A204.1 (cell line): Measurements from ENCODE around the gene CAD.

Experiments
- FAIRE-seq: peaks from 2 replicates; lab custom pipeline; 2012; peaks lifted over from hg19 to GRCh38; lab: Jason Lieb, UNC

Gene CAD

GRCh38 chr2:27282892-27283291 lies 65.7 kb downstream of the CAD start:
- FAIRE-seq = no peak

GRCh38 chr2:27284996-27285395 lies 67.8 kb downstream of the CAD start:
- FAIRE-seq = no peak

DNA sequence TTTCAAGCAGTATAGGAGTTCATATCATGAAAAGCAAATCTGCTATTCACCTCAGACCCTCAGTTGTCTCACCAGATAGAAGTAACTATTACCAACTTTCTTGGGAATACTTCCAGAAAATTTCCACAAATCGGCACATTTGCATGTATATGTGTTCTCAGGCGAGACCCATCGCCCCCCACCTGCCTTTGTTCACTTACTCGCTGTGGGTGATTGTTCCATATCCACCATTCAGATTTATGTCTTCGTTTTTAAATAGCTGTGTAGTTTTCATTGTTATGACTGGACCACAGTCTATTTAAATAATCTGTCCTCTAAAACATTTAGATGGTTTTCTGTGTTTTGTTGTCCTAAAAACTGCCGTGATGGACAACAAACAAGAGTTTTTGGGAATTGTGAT lies 68.3 kb downstream of the CAD start:
- no peak for FAIRE-seq

GRCh38 chr2:27288610-27289009 lies 71.4 kb downstream of the CAD start:
- FAIRE-seq = no peak

DNA sequence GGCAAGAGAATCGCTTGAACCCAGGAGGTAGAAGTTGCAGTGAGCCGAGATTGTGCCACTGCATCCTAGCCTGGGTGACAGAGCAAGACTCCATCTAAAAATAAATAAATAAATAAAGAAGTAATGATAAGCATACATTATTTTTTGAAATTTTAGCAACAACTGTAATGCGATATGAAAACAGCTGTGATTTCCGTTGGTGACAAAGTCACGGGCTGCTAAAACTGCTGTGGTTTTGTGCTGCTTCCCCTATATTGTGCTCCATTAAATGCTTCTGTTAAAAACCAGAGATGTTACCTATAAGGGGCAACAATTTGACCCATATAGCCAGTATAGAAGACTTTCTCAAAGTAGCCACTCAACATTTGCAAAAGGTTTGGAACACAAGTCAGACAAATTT lies 73.4 kb downstream of the CAD start:
- no peak for FAIRE-seq

GRCh38 chr2:27291865-27292264 lies 74.7 kb downstream of the CAD start:
- FAIRE-seq = no peak
